BJ (cell line): ENCODE measurements around the gene ANO2. TPM values are rescaled to one million over a fixed set of nuclear protein-coding genes. Genes with fewer than 3 reads are reported as not detected.

ENCODE experiments used
- CTCF ChIA-PET: fragments of 350-600 bp; formaldehyde crosslinking; extraction: SDS; loops from one replicate; lab custom pipeline; 2021; ENCODE audit warnings: antibody characterized with exemption, inconsistent platforms; lab: Yijun Ruan, JAX
- POLR2A ChIA-PET: fragments of 300-600 bp; sonication (Branson Sonifier 250); formaldehyde crosslinking; extraction: SDS; loops from one replicate; lab custom pipeline; 2021; ENCODE audit warnings: antibody characterized with exemption; lab: Charles Lee
- DNase-seq: peaks from one replicate; pipeline ENCODE4 v3.0.0-alpha.2; 2011; ENCODE audit warnings: low read depth
- H3K27me3 ChIP-seq: 2 replicates; pipeline ENCODE4 v1.6.0; 2011; ENCODE audit warnings: low read length; ENCODE audit not compliant: control insufficient read depth, insufficient read depth
- H3K36me3 ChIP-seq: 2 replicates; pipeline ENCODE4 v1.5.1; 2011; ENCODE audit warnings: low read length; ENCODE audit not compliant: control insufficient read depth, insufficient read depth
- H3K4me3 ChIP-seq: 2 replicates; pipeline ENCODE4 v1.5.1; 2011; ENCODE audit warnings: low read depth, mild to moderate bottlenecking, control low read depth, low read length
- polyA plus RNA-seq: library from polyadenylated mRNA; depleted of rRNA; stranded (reverse); fragments of >200 nt; gene quantifications from 2 replicates; pipeline ENCODE4 v1.2.3, GENCODE V29; 2011
- TF ChIP-seq, protein P1 (sequence below): IDR thresholded peaks from 2 replicates; pipeline ENCODE4 v1.5.1; 2011; ENCODE audit warnings: low read depth, mild to moderate bottlenecking, control low read depth, inconsistent platforms, low read length, moderate library complexity; ENCODE audit not compliant: insufficient read depth

Gene ANO2
- polyA plus RNA-seq, 1 experiment, result 0.10 TPM

GRCh38 chr12:5807514-5808219, 137.4 kb downstream of the ANO2 start:
- no peaks in the 10 kb centered on the region for H3K36me3 ChIP-seq
- TF ChIP-seq, protein P1, sequence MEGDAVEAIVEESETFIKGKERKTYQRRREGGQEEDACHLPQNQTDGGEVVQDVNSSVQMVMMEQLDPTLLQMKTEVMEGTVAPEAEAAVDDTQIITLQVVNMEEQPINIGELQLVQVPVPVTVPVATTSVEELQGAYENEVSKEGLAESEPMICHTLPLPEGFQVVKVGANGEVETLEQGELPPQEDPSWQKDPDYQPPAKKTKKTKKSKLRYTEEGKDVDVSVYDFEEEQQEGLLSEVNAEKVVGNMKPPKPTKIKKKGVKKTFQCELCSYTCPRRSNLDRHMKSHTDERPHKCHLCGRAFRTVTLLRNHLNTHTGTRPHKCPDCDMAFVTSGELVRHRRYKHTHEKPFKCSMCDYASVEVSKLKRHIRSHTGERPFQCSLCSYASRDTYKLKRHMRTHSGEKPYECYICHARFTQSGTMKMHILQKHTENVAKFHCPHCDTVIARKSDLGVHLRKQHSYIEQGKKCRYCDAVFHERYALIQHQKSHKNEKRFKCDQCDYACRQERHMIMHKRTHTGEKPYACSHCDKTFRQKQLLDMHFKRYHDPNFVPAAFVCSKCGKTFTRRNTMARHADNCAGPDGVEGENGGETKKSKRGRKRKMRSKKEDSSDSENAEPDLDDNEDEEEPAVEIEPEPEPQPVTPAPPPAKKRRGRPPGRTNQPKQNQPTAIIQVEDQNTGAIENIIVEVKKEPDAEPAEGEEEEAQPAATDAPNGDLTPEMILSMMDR, result no peak
- ChIA-PET POLR2A (no interaction called here), CTCF (interaction anchor here (1.2 kb wide), 1 partner anchor 11 kb away, joined by 3 read pairs; no protein-coding TSS in a partner anchor)
- DNase-seq, result no peak
- peaks cover 3% of the 10 kb centered on the region; the same call in 1 of the 2 replicates for H3K27me3 ChIP-seq
- H3K4me3 ChIP-seq, result no peak overlapping the region

- no peaks in the 10 kb centered on the region for H3K36me3 ChIP-seq
- TF ChIP-seq, protein P1, result no peak
- peaks cover 3% of the 10 kb centered on the region; the same call in 1 of the 2 replicates for H3K27me3 ChIP-seq
- POLR2A ChIA-PET, result interaction anchor here (0.6 kb wide), 1 partner anchor 104 kb away, joined by 3 read pairs; no protein-coding TSS in a partner anchor
- H3K4me3 ChIP-seq, result no peak overlapping the region
- no peak for DNase-seq
- CTCF ChIA-PET, result interaction anchor here (1.2 kb wide), 1 partner anchor 11 kb away, joined by 3 read pairs; no protein-coding TSS in a partner anchor
Measured at GRCh38 chr12:5807090-5807414, 138.0 kb downstream of the ANO2 start.

- TF ChIP-seq, protein P1, result no peak
- peaks cover 3% of the 10 kb centered on the region; the same call in 1 of the 2 replicates for H3K27me3 ChIP-seq
- POLR2A ChIA-PET, result interaction anchor here (0.5 to 0.6 kb wide), 2 partner anchors 103 to 1112 kb away, joined by 3 to 4 read pairs; no protein-coding TSS in a partner anchor
- CTCF ChIA-PET, result interaction anchor here (1.2 kb wide), 1 partner anchor 10 kb away, joined by 3 read pairs; no protein-coding TSS in a partner anchor
- no peak for DNase-seq
- H3K36me3 ChIP-seq, result no peaks in the 10 kb centered on the region
- H3K4me3 ChIP-seq, result no peak overlapping the region
Measured at GRCh38 chr12:5806371-5807089, 138.5 kb downstream of the ANO2 start.

GRCh38 chr12:5803532-5803931, 141.5 kb downstream of the ANO2 start:
- Histone ChIP-seq H3K27me3 (peaks cover 3% of the 10 kb centered on the region; the same call in 1 of the 2 replicates), H3K36me3 (no peaks in the 10 kb centered on the region), H3K4me3 (no peak overlapping the region)
- ChIA-PET POLR2A (no interaction called here), CTCF (interaction anchor here (1.7 kb wide), 1 partner anchor 58 kb away, joined by 6 read pairs; no protein-coding TSS in a partner anchor)
- no peak for DNase-seq
- TF ChIP-seq, protein P1, result no peak
